HG02623 (cell line): ENCODE results near the gene STOX1.
"Not testable (repeated sequence)": the region's sequence is repeated elsewhere in the genome, so short reads cannot be mapped to it uniquely, and the experiment has no call there.

Experiments
- ATAC-seq: cut with Tn5 transposase; IDR thresholded peaks from one replicate; pipeline ENCODE4 v1.9.1; 2021; ENCODE audit warnings: moderate library complexity; ENCODE audit not compliant: unreplicated experiment

Gene STOX1

GRCh38 chr10:68828083-68828601 is 811 bp downstream of the STOX1 start:
- not testable (repeated sequence) for ATAC-seq

GRCh38 chr10:68828833-68829232 is 1.5 kb downstream of the STOX1 start:
- ATAC-seq = no peak

- ATAC-seq = no peak
Observed at GRCh38 chr10:68829521-68829920, 2.2 kb downstream of the STOX1 start.

GRCh38 chr10:68829952-68830351 is 2.6 kb downstream of the STOX1 start:
- no peak for ATAC-seq

GRCh38 chr10:68831961-68832455 is 4.7 kb downstream of the STOX1 start:
- no peak for ATAC-seq

GRCh38 chr10:68832601-68833000 is 5.3 kb downstream of the STOX1 start:
- ATAC-seq = no peak

GRCh38 chr10:68837626-68838322 is 10.4 kb downstream of the STOX1 start:
- ATAC-seq = no peak

GRCh38 chr10:68840650-68841049 is 13.3 kb downstream of the STOX1 start:
- ATAC-seq = not testable (repeated sequence)

GRCh38 chr10:68848281-68848680 is 20.9 kb downstream of the STOX1 start:
- no peak for ATAC-seq

- ATAC-seq = no peak
Observed at GRCh38 chr10:68848806-68849205, 21.5 kb downstream of the STOX1 start.

GRCh38 chr10:68856352-68856751 is 29.0 kb downstream of the STOX1 start:
- ATAC-seq = no peak

- no peak for ATAC-seq
Observed at GRCh38 chr10:68857005-68857404, 29.7 kb downstream of the STOX1 start.

GRCh38 chr10:68861253-68861652 is 33.9 kb downstream of the STOX1 start:
- ATAC-seq = no peak

GRCh38 chr10:68864611-68865010 is 37.3 kb downstream of the STOX1 start:
- no peak for ATAC-seq

GRCh38 chr10:68868173-68868572 is 40.8 kb downstream of the STOX1 start:
- ATAC-seq = not testable (repeated sequence)

- no peak for ATAC-seq
Observed at GRCh38 chr10:68869623-68870022, 42.3 kb downstream of the STOX1 start.

- no peak for ATAC-seq
Observed at GRCh38 chr10:68870061-68870460, 42.7 kb downstream of the STOX1 start.

- no peak for ATAC-seq
Observed at GRCh38 chr10:68870545-68871104, 43.3 kb downstream of the STOX1 start.

- ATAC-seq = no peak
Observed at GRCh38 chr10:68871105-68871711, 43.9 kb downstream of the STOX1 start.

GRCh38 chr10:68871731-68872342 is 44.5 kb downstream of the STOX1 start:
- ATAC-seq = no peak
